Central memory CD8-positive, alpha-beta T cell (primary cell): ENCODE results near the gene ITK.
"Not testable (repeated sequence)": the region's sequence is repeated elsewhere in the genome, so short reads cannot be mapped to it uniquely, and the experiment has no call there.

Experiments
- ATAC-seq: fragments of 150-1000 bp; cut with Tn5 transposase; replicated peaks from 2 replicates; pipeline ENCODE4 v1.10.0; 2022; ENCODE audit warnings: mild to moderate bottlenecking, moderate FRiP score, moderate number of reproducible peaks; ENCODE audit not compliant: poor library complexity, severe bottlenecking; ENCODE audit errors: extremely low read depth
- DNase-seq, 2 donors: peaks; one replicate each; pipeline ENCODE4 v3.0.0; 2021; ENCODE audit warnings: low spot score in 2 of 2
- H3K27ac Mint-ChIP-seq: one replicate; pipeline ENCODE4 v1.8.0; 2022; ENCODE audit warnings: low read depth, mild to moderate bottlenecking, moderate library complexity, mixed read lengths
- H3K27me3 Mint-ChIP-seq: one replicate; pipeline ENCODE4 v1.8.0; 2022; ENCODE audit warnings: mixed read lengths
- H3K36me3 Mint-ChIP-seq: one replicate; pipeline ENCODE4 v1.8.0; 2022; ENCODE audit warnings: mild to moderate bottlenecking, moderate library complexity, mixed read lengths; ENCODE audit not compliant: insufficient read depth
- H3K4me1 Mint-ChIP-seq: one replicate; pipeline ENCODE4 v1.8.0; 2022; ENCODE audit warnings: mixed read lengths
- H3K4me3 Mint-ChIP-seq: one replicate; pipeline ENCODE4 v1.8.0; 2022; ENCODE audit warnings: mild to moderate bottlenecking, moderate library complexity, mixed read lengths
- H3K9me3 Mint-ChIP-seq: one replicate; pipeline ENCODE4 v1.8.0; 2022; ENCODE audit warnings: mixed read lengths

Gene ITK

DNA sequence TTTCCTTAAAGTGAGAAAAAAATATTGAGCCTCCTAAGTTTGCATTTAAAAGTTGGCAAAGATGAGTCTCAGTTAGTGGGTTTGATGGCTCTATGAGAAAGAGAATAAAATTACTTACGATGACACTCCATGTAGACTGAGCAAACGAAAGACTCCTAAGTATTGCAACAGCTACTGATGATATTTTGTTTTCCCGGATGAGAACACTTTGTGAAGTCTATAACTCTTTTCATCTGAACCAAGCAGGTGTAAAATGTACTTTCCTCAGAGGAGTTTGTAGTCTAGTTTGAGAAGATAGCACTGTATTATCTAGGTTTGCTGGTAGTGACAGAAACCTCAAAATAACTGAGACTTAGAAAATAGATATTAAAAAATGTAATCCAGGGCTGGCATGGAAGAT, 1.7 kb upstream of the ITK start:
- ATAC-seq (no peak), DNase-seq (no peak)
- Mint-ChIP-seq H3K36me3 (peaks cover 11% of the 10 kb centered on the region), H3K4me1 (peaks cover 45% of the 10 kb centered on the region), H3K9me3 (no peaks in the 10 kb centered on the region), H3K4me3 (peak overlapping the region; percentile 67), H3K27ac (peak overlapping the region; percentile 95), H3K27me3 (no peaks in the 10 kb centered on the region)

DNA sequence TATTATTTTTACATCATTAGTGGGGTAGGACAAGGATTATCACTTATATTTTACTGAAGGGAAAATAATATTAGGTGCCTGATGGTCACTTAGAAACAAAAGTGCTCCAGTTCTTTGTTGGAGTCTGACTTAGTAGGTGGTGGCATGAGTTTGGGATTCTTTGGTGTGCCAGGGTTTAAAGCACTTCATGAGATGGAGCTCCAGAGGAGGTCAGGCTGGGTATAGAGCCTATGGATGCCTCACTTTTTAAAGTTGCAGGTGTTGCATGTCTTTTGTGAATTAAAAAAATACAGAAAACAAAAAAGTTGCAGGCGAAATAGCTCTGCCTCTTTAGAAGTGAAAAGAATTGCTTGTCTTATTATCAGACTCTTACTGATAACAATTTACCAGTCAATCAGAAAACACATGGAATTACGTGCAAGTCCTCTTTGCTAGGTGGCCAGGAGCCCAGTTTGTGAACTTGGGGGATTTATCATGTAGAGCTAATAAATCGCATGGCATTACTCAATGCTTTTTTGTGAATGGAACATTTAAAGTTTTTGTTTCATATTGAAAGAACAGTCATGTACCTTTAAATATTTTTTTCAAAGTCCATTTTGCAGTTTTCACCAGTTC, 1.6 kb downstream of the ITK start:
- H3K36me3 Mint-ChIP-seq: peaks cover 41% of the 10 kb centered on the region
- H3K9me3 Mint-ChIP-seq: no peaks in the 10 kb centered on the region
- peak overlapping the region; percentile 95 for H3K27ac Mint-ChIP-seq
- no peak for ATAC-seq
- peaks cover 65% of the 10 kb centered on the region for H3K4me1 Mint-ChIP-seq
- peak overlapping the region; percentile 85 for H3K4me3 Mint-ChIP-seq
- no peaks in the 10 kb centered on the region for H3K27me3 Mint-ChIP-seq
- DNase-seq: no peak

DNA sequence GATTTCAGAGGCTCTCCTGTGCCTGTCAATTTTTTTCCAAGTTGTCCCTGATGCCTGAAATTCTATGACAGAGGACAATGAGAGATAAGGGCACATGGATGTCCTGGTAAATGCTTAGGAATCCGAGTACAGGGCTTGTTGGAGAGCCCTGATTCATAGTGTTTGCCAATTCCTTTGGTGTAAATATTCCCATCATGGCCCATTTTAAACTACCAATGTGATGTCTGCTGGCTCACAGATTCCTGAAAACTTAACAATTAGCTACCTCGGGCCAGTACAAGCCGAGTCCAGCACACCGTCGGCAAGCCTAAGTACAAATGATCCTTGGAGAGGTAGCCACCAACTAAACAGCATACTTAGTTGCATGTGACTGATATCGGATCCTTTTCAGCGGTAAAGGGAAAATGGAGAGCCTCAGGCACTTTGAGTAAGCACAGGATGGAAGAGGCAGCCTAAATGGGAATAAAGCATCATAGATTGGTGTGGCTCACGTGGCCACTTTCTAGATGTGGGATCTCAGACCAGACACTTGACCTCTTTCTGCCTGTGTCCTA, 3.6 kb downstream of the ITK start:
- Mint-ChIP-seq H3K36me3 (peaks cover 53% of the 10 kb centered on the region), H3K27me3 (no peaks in the 10 kb centered on the region), H3K27ac (peak overlapping the region; percentile 95), H3K4me1 (peaks cover 66% of the 10 kb centered on the region), H3K9me3 (no peaks in the 10 kb centered on the region), H3K4me3 (peak overlapping the region; percentile 85)
- no peak for DNase-seq
- ATAC-seq: no peak

DNA sequence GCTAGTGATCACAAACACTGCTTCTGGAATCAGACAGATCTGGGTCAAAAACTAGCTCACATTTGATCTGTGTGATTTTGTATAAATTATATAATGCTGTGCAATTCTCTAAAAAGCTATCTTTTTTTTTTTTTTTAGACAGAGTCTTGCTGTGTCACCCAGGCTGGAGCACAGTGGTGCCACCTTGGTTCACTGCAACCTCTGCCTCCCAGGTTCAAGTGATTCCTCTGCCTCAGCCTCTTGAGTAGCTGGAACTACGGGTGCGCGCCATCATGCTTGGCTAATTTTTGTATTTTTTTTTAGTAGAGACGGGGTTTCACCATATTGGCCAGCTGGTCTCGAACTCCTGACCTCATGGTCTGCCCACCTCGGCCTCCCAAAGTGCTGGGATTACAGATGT, 4.5 kb downstream of the ITK start:
- H3K4me3 Mint-ChIP-seq: peak overlapping the region; percentile 85
- H3K27me3 Mint-ChIP-seq, H3K27ac Mint-ChIP-seq, DNase-seq, H3K9me3 Mint-ChIP-seq, ATAC-seq: not testable (repeated sequence)
- H3K4me1 Mint-ChIP-seq: peaks cover 64% of the 10 kb centered on the region
- peaks cover 56% of the 10 kb centered on the region for H3K36me3 Mint-ChIP-seq

DNA sequence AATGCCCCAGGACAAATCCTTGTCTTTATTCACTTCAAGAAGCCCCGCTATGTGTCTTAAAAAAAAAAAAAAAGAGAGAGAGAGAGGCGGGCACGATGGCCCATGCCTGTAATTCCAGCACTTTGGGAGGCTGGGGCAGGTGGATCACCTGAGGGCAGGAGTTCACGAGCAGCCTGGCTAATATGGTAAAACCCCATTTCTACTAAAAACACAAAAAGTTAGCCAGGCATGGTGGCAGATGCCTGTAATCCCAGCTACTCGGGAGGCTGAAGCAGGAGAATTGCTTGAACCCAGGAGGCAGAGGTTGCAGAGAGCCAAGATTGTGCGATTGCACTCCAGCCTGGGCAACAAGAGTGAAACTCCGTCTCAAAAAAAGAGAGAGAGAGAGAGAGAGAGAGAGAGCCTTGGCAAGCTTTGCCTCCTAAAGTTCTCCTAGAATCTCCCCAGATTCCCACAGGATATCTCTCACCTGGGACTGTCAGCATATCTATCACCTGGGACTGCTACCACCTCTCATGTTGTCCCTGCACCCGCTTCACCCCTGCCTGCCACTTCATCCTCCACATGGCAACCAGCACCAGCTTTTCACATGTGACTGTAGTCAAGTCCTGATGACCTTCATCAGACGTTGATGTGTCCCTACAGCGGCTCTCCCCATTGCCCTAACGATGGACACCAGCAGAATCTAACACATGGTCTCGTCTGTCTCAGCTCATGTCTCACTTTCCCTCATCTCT, 5.8 kb downstream of the ITK start:
- Mint-ChIP-seq H3K4me3 (peak overlapping the region; percentile 85), H3K27ac (peak overlapping the region; percentile 93), H3K36me3 (peaks cover 62% of the 10 kb centered on the region), H3K9me3 (no peaks in the 10 kb centered on the region), H3K27me3 (no peaks in the 10 kb centered on the region), H3K4me1 (peaks cover 65% of the 10 kb centered on the region)
- DNase-seq: no peak
- ATAC-seq: no peak

DNA sequence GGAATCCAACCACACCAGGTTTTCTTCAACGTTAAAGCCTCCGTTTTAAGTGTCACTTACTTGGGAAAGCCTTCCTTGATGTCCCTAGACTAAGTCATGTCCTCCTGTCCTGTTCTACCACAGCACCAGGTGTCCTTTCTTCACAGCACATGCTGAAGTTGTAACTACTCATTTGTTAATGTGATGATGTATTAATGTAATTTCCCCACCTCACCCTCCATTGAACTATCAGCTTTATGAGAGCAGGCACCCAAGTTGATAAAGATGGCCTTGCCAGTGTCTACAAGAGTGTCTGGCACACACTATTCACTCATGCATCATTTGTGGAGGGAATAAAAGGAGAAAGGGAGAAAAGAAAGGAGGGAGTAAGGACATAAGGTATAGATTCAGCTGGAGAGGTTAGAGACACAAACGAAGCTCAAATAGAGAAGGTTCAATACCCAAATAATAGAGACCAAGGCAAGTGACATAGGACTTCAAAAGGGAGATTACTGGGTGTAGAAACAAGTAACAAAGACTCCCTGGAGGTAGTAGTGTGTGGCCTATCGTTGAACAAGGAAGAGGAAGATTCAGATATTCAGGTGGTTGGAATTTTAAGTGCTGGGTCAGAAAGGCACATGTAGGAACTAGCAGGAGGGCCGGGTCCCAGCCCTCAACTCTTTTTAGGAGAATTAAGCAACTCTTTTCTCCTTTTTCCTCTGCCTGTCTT, 6.6 kb downstream of the ITK start:
- Mint-ChIP-seq H3K27me3 (no peaks in the 10 kb centered on the region), H3K27ac (peak overlapping the region; percentile 93), H3K4me1 (peaks cover 72% of the 10 kb centered on the region), H3K4me3 (peak overlapping the region; percentile 85), H3K9me3 (no peaks in the 10 kb centered on the region), H3K36me3 (peaks cover 66% of the 10 kb centered on the region)
- ATAC-seq (no peak), DNase-seq (no peak)

DNA sequence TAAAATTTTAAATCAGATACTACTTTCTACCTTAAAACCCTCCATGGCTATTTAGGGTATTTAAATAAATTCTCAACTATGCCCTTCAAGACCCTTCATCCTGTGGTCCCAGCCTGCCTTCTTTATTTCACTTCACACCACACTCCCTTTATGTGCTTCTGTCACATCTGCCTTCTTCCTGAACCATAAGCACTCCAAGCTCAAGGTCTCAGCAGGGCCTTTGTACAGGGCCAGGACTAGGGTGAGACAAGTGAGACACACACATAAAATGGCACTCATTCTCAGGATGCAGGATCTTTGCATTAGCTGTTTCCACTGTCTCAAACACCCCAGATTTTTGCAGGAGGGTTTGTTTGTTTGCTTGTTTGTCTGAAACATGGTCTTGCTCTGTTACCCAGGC, 7.6 kb downstream of the ITK start:
- H3K27me3 Mint-ChIP-seq: no peaks in the 10 kb centered on the region
- peaks cover 68% of the 10 kb centered on the region for H3K36me3 Mint-ChIP-seq
- peaks cover 81% of the 10 kb centered on the region for H3K4me1 Mint-ChIP-seq
- H3K4me3 Mint-ChIP-seq: peak overlapping the region; percentile 85
- H3K27ac Mint-ChIP-seq: peak overlapping the region; percentile 93
- H3K9me3 Mint-ChIP-seq: no peaks in the 10 kb centered on the region
- DNase-seq (no peak), ATAC-seq (no peak)

DNA sequence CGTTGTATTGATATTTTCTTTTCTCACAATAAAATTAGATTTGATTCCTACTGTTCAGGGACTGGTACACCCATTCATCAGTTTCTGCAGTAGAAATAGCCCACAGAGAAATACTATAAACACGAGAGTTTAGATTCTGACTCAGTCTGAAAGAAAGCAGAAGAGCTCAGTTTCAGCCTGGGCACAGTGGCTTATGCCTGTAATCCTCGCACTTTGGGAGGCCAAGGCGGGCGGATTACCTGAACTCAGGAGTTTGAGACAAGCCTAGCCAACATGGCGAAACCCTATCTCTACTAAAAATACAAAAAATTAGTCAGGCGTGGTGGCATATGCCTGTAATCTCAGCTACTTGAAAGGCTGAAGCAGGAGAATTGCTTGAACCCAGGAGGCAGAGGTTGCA, 8.6 kb downstream of the ITK start:
- Mint-ChIP-seq H3K9me3 (no peaks in the 10 kb centered on the region), H3K27me3 (no peaks in the 10 kb centered on the region), H3K4me1 (peaks cover 81% of the 10 kb centered on the region), H3K36me3 (peaks cover 69% of the 10 kb centered on the region), H3K4me3 (peak overlapping the region; percentile 85), H3K27ac (peak overlapping the region; percentile 93)
- DNase-seq (no peak), ATAC-seq (no peak)

- ATAC-seq (peak; percentile 66), DNase-seq (peak in 1 of 2 donors; percentile 30)
- H3K27me3 Mint-ChIP-seq: no peaks in the 10 kb centered on the region
- H3K9me3 Mint-ChIP-seq: no peaks in the 10 kb centered on the region
- peak overlapping the region; percentile 73 for H3K4me3 Mint-ChIP-seq
- peaks cover 85% of the 10 kb centered on the region for H3K4me1 Mint-ChIP-seq
- H3K27ac Mint-ChIP-seq: peak overlapping the region; percentile 93
- peaks cover 57% of the 10 kb centered on the region for H3K36me3 Mint-ChIP-seq
These were observed 13.2 kb downstream of the ITK start for GRCh38 chr5:157193699-157194424.

GRCh38 chr5:157196045-157196444, 15.4 kb downstream of the ITK start:
- no peaks in the 10 kb centered on the region for H3K9me3 Mint-ChIP-seq
- peaks cover 83% of the 10 kb centered on the region for H3K4me1 Mint-ChIP-seq
- peak overlapping the region; percentile 93 for H3K27ac Mint-ChIP-seq
- no peak for ATAC-seq
- H3K27me3 Mint-ChIP-seq: no peaks in the 10 kb centered on the region
- no peak for DNase-seq
- peaks cover 63% of the 10 kb centered on the region for H3K36me3 Mint-ChIP-seq
- H3K4me3 Mint-ChIP-seq: peak overlapping the region; percentile 66

DNA sequence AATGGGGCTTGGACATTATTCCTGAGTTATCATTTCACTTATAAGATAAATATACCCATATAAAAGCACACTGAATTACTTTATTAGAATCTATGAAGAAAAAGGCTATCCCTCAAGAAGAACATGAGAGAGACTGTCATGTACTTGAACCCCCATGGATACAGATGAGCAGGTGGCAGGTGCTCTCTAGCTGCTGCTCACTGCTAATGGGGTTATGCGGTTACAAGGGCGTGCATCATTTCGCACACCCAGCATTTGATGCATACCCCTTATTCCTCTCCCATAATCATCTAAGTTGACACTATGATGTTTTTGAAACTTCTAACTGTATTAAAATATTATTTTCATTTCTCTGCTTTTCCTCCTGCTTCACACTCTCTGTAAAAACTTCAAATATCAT, 16.4 kb downstream of the ITK start:
- peaks cover 62% of the 10 kb centered on the region for H3K36me3 Mint-ChIP-seq
- ATAC-seq: peak; percentile 31
- no peaks in the 10 kb centered on the region for H3K9me3 Mint-ChIP-seq
- peak overlapping the region; percentile 66 for H3K4me3 Mint-ChIP-seq
- H3K4me1 Mint-ChIP-seq: peaks cover 88% of the 10 kb centered on the region
- H3K27ac Mint-ChIP-seq: peak overlapping the region; percentile 93
- DNase-seq: no peak
- H3K27me3 Mint-ChIP-seq: no peaks in the 10 kb centered on the region
